NCI-H748 treated with DMSO at 0.1 percent for 48 hours (cell line): ENCODE measurements around the gene CHCHD3.
"Not testable (repeated sequence)": the region's sequence is repeated elsewhere in the genome, so short reads cannot be mapped to it uniquely, and the experiment has no call there.

Experiments
- DNase-seq: peaks from one replicate; lab custom pipeline; 2025; lab: John Stamatoyannopoulos, UW

CHCHD3 gene

GRCh38 chr7:132953468-132953867, 128.4 kb downstream of the CHCHD3 start:
- DNase-seq = no peak

GRCh38 chr7:132950725-132951124, 131.2 kb downstream of the CHCHD3 start:
- no peak for DNase-seq

GRCh38 chr7:132947011-132947410, 134.9 kb downstream of the CHCHD3 start:
- no peak for DNase-seq

GRCh38 chr7:132944774-132945173, 137.1 kb downstream of the CHCHD3 start:
- DNase-seq = no peak

GRCh38 chr7:132943645-132944044, 138.2 kb downstream of the CHCHD3 start:
- no peak for DNase-seq

GRCh38 chr7:132942701-132943100, 139.2 kb downstream of the CHCHD3 start:
- no peak for DNase-seq

GRCh38 chr7:132941905-132942304, 140.0 kb downstream of the CHCHD3 start:
- DNase-seq = no peak

- DNase-seq = no peak
Observed at GRCh38 chr7:132941428-132941827, 140.5 kb downstream of the CHCHD3 start.

- no peak for DNase-seq
Observed at GRCh38 chr7:132940084-132940483, 141.8 kb downstream of the CHCHD3 start.

GRCh38 chr7:132939495-132939894, 142.4 kb downstream of the CHCHD3 start:
- DNase-seq = no peak

GRCh38 chr7:132937286-132937685, 144.6 kb downstream of the CHCHD3 start:
- DNase-seq = no peak

GRCh38 chr7:132935608-132936007, 146.3 kb downstream of the CHCHD3 start:
- DNase-seq = no peak

GRCh38 chr7:132934017-132934416, 147.9 kb downstream of the CHCHD3 start:
- DNase-seq = no peak

- no peak for DNase-seq
Observed at GRCh38 chr7:132933072-132933458, 148.8 kb downstream of the CHCHD3 start.

GRCh38 chr7:132932296-132933071, 149.4 kb downstream of the CHCHD3 start:
- DNase-seq = no peak

GRCh38 chr7:132930881-132931280, 151.0 kb downstream of the CHCHD3 start:
- DNase-seq = no peak

- not testable (repeated sequence) for DNase-seq
Observed at GRCh38 chr7:132929944-132930343, 151.9 kb downstream of the CHCHD3 start.

GRCh38 chr7:132919771-132920170, 162.1 kb downstream of the CHCHD3 start:
- no peak for DNase-seq

GRCh38 chr7:132915647-132916046, 166.2 kb downstream of the CHCHD3 start:
- DNase-seq = no peak

GRCh38 chr7:132910657-132911056, 171.2 kb downstream of the CHCHD3 start:
- no peak for DNase-seq

GRCh38 chr7:132907380-132907940, 174.4 kb downstream of the CHCHD3 start:
- no peak for DNase-seq

- DNase-seq = no peak
Observed at GRCh38 chr7:132906193-132906835, 175.6 kb downstream of the CHCHD3 start.

- not testable (repeated sequence) for DNase-seq
Observed at GRCh38 chr7:132905136-132905535, 176.8 kb downstream of the CHCHD3 start.
